Right lobe of liver (tissue), 6 donors: ENCODE data around the gene CSPG5. TPM values are rescaled to one million over a fixed set of nuclear protein-coding genes. Genes with fewer than 3 reads are reported as not detected.

Experiments used
- ATAC-seq, 4 donors: fragments of 200-7000 bp; cut with Tn5 transposase; one replicate each; pipeline ENCODE4 v1.9.1; 2020; ENCODE audit warnings: mild to moderate bottlenecking in 4 of 4, moderate library complexity in 4 of 4
- DNase-seq, 3 donors: peaks; one replicate each; pipeline ENCODE4 v3.0.0-alpha.2; 2020
- H3K27ac ChIP-seq, 3 donors: fragments of 200-600 bp; one replicate each; pipeline ENCODE4 v1.8.0; 2022
- H3K27me3 ChIP-seq, 2 donors: fragments of 200-600 bp; one replicate each; pipeline ENCODE4 v1.8.0; 2022
- H3K36me3 ChIP-seq, 4 donors: fragments of 200-600 bp; sonication (generic) in 1 of 4; one replicate each; pipeline versions ENCODE4 v1.5.1 to v1.8.0; 2017 to 2022; ENCODE audit warnings: control low read depth in 1 of 4
- H3K4me1 ChIP-seq, 4 donors: fragments of 200-600 bp; sonication (generic) in 1 of 4; one replicate each; pipeline versions ENCODE4 v1.5.1 to v1.8.0; 2017 to 2022; ENCODE audit warnings: control low read depth in 1 of 4
- H3K4me3 ChIP-seq, 3 donors: fragments of 200-600 bp; one replicate each; pipeline ENCODE4 v1.8.0; 2022
- H3K9me3 ChIP-seq, 4 donors: fragments of 200-600 bp; sonication (generic) in 1 of 4; one replicate each; pipeline versions ENCODE4 v1.5.1 to v1.8.0; 2017 to 2022; ENCODE audit warnings: control low read depth in 1 of 4
- CTCF ChIP-seq, 4 donors: fragments of 200-600 bp in 3 of 4; fragments of 450-650 bp in 1 of 4; IDR thresholded peaks; one replicate each; pipeline versions ENCODE4 v1.5.1 to v1.8.0; 2016 to 2022; ENCODE audit warnings: antibody characterized with exemption in 4 of 4, mild to moderate bottlenecking in 2 of 4
- POLR2A ChIP-seq: fragments of 450-650 bp; IDR thresholded peaks from one replicate; pipeline ENCODE4 v1.6.1; 2017; ENCODE audit warnings: antibody characterized with exemption, mild to moderate bottlenecking
- WGBS: methylation state at CpG from one replicate; pipeline ENCODE4 v1.1.6; 2018; ENCODE audit warnings: low coverage, low lambda C conversion rate; ENCODE audit not compliant: insufficient coverage; ENCODE audit errors: missing lambda C conversion rate; 5-methylcytosine and 5-hydroxymethylcytosine counted together
- intact Hi-C, 2 donors: fragments of 100-400 bp; cut with DNase I; formaldehyde crosslinking; loops; one replicate each; pipeline versions ENCODE4 v1.11.2 to v1.14.1; 2022
- total RNA-seq, 6 experiments: library from RNA; depleted of rRNA in 2 of 6; stranded (reverse); fragments of >200 nt in 2 of 6; fragmentation: NEBNext Ultra II Directional in 3 of 6; extraction: Animal tissue kit (Norgen Biotek cat#: 25700) in 3 of 6; gene quantifications; one replicate each; pipeline versions ENCODE4 v1.1.0 to v1.2.4, GENCODE V29; 2016 to 2023
- donor health status: DM: no; HTN: yes; CAD: no.
- donor health status: DM: no; HTN: no; CAD: no.
- donor health status: DM: no; HTN: no; CAD: no.
- donor health status: DM: no; HTN: yes; CAD: no.
- donor health status: DM: no; HTN: yes; CAD: no.

CSPG5 gene
- total RNA-seq, 6 experiments from 2014 or later, result 0.18 to 0.39 (median 0.25) TPM; not detected in 1

GRCh38 chr3:47610583-47610982 lies 31.9 kb upstream of the CSPG5 start:
- Histone ChIP-seq H3K27ac (no peak overlapping the region), H3K4me3 (no peak overlapping the region), H3K9me3 (no peaks in the 10 kb centered on the region), H3K4me1 (no peaks in the 10 kb centered on the region), H3K36me3 (peaks cover 0 to 24% (median 7%) of the 10 kb centered on the region in 4 donors), H3K27me3 (no peaks in the 10 kb centered on the region)
- DNase-seq (no peak), ATAC-seq (no peak)
- intact Hi-C loops, result no loop called here
- WGBS, result 93% methylated on average over 3 of the region's 3 CpGs
- TF ChIP-seq POLR2A, result no peak

GRCh38 chr3:47607335-47607734 lies 28.7 kb upstream of the CSPG5 start:
- H3K9me3 ChIP-seq, result no peaks in the 10 kb centered on the region
- H3K4me1 ChIP-seq, result no peaks in the 10 kb centered on the region
- H3K27ac ChIP-seq, result no peak overlapping the region
- H3K27me3 ChIP-seq, result no peaks in the 10 kb centered on the region
- intact Hi-C loops, result no loop called here
- DNase-seq (no peak), ATAC-seq (no peak)
- H3K4me3 ChIP-seq, result no peak overlapping the region
- TF ChIP-seq POLR2A, result no peak
- TF ChIP-seq CTCF (IDR thresholded peaks at IDR 0.05), result no peak
- H3K36me3 ChIP-seq, result peaks cover 0 to 40% (median 7%) of the 10 kb centered on the region in 4 donors
- WGBS, result 92% methylated on average over 2 of the region's 2 CpGs

DNA sequence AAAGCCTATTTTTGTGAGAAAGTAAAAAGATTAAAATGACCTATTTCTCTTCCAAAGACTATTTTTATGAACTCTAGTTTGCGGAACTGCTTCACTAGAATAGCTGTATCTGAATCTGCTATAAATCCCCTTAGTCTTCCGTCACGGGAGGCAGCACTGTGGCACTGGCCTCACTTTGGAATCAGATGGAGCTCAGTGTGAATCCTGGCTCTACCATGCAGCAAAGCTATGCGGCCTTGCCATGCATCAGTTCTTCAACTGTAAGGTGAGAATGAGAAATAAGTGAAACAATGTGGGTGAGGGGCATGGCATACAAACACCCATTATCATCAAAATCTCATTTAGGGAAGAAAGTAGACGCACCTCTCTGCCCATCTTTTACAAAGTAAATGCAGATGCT lies 27.5 kb upstream of the CSPG5 start:
- TF ChIP-seq POLR2A (no peak), CTCF (IDR thresholded peaks at IDR 0.05) (no peak)
- 90% methylated on average over 5 of the region's 5 CpGs for WGBS

DNA sequence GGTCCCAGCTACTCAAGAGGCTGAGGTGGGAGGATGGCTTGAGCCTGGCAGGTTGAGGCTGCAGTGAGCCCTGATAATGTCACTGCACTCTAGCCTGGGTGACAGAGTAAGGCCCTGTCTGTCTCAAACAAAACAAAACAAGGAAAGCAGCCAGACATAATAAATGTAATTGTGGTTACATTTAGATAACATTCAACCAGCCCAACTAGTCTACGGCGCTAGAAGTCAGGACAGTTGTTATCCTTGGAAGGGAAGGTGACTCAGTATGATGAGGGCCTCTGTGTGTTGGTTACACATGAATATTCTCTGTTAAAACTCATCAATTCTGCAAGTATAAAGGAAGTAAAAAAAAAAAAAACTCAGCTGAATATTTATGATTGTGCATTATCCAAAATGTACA lies 27.0 kb upstream of the CSPG5 start:
- intact Hi-C loops, result no loop called here
- Histone ChIP-seq H3K4me3 (no peak overlapping the region), H3K36me3 (peaks cover 0 to 40% (median 7%) of the 10 kb centered on the region in 4 donors), H3K9me3 (no peaks in the 10 kb centered on the region), H3K4me1 (no peaks in the 10 kb centered on the region), H3K27ac (no peak overlapping the region), H3K27me3 (no peaks in the 10 kb centered on the region)
- 35% methylated on average over 2 of the region's 2 CpGs for WGBS
- DNase-seq (no peak), ATAC-seq (no peak)
- TF ChIP-seq CTCF (IDR thresholded peaks at IDR 0.05), result no peak
- TF ChIP-seq POLR2A, result no peak

More for the DNA sequence above, 27.5 kb upstream of the CSPG5 start:
- intact Hi-C loops, result no loop called here
- H3K4me3 ChIP-seq, result no peak overlapping the region
- H3K36me3 ChIP-seq, result peaks cover 0 to 40% (median 7%) of the 10 kb centered on the region in 4 donors
- no peaks in the 10 kb centered on the region for H3K9me3 ChIP-seq
- ATAC-seq, result no peak
- H3K27ac ChIP-seq, result no peak overlapping the region
- no peaks in the 10 kb centered on the region for H3K27me3 ChIP-seq
- DNase-seq, result no peak
- no peaks in the 10 kb centered on the region for H3K4me1 ChIP-seq

GRCh38 chr3:47604145-47604544 lies 25.5 kb upstream of the CSPG5 start:
- H3K9me3 ChIP-seq, result no peaks in the 10 kb centered on the region
- intact Hi-C loops, result no loop called here
- H3K27me3 ChIP-seq, result no peaks in the 10 kb centered on the region
- H3K36me3 ChIP-seq, result peaks cover 0 to 42% (median 3%) of the 10 kb centered on the region in 4 donors
- 78% methylated on average over 1 of the region's 2 CpGs for WGBS
- DNase-seq, result no peak
- no peak overlapping the region for H3K27ac ChIP-seq
- no peaks in the 10 kb centered on the region for H3K4me1 ChIP-seq
- no peak overlapping the region for H3K4me3 ChIP-seq
- ATAC-seq, result no peak
- TF ChIP-seq CTCF (IDR thresholded peaks at IDR 0.05), result no peak
- no peak for TF ChIP-seq POLR2A
